GM18507 (cell line): ENCODE measurements around the gene GRAMD4.
"Not testable (repeated sequence)": the region's sequence is repeated elsewhere in the genome, so short reads cannot be mapped to it uniquely, and the experiment has no call there.

Source experiments
- DNase-seq: peaks from one replicate; pipeline ENCODE4 v3.0.0; 2011; ENCODE audit warnings: low read depth; ENCODE audit not compliant: insufficient read length; ENCODE audit errors: extremely low spot score
- FAIRE-seq: peaks from 2 replicates; lab custom pipeline; 2011; peaks lifted over from hg19 to GRCh38; lab: Jason Lieb, UNC

GRAMD4 gene

GRCh38 chr22:46617207-46617985 lies 2.8 kb upstream of the GRAMD4 start:
- no peak for FAIRE-seq
- DNase-seq, result no peak

DNA sequence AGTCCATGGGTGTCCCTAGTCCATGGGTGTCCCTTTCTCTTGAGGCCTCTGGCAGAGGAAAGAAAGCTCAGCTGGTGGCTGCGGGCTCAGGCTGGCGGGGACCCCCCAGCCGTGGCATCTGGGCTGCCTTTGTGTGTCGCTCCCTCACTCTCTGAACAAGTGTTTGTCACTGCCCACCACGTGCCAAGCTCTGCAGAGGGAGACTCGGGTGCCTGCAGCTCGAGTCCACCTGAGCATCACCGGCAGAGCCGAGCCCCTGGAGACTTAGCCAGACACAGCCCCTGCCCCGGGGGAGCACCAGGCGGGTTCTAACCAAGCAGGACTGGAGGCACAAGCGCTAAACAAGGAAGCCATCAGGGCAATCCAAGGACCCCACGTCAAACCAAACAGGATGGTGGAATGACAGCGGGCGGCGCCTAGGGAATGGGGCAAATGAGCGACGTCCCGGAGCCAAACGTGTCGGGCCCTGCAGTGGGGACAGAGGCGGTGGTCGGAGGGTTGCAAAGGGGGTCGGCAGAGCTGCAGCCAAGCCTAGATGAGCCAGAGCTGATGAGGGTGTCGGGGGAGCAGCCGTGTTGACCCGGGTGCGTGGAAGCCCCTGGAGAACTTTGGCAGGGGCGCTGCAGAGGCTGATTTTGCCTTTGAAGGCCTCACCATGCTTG lies 2.1 kb upstream of the GRAMD4 start:
- FAIRE-seq, result no peak
- no peak for DNase-seq

- DNase-seq, result no peak
These were observed 1.5 kb upstream of the GRAMD4 start for GRCh38 chr22:46618667-46619066.

GRCh38 chr22:46619240-46619829 lies 851 bp upstream of the GRAMD4 start:
- FAIRE-seq (no peak), DNase-seq (no peak)

More at GRCh38 chr22:46618667-46619066, 1.5 kb upstream of the GRAMD4 start:
- no peak for FAIRE-seq

DNA sequence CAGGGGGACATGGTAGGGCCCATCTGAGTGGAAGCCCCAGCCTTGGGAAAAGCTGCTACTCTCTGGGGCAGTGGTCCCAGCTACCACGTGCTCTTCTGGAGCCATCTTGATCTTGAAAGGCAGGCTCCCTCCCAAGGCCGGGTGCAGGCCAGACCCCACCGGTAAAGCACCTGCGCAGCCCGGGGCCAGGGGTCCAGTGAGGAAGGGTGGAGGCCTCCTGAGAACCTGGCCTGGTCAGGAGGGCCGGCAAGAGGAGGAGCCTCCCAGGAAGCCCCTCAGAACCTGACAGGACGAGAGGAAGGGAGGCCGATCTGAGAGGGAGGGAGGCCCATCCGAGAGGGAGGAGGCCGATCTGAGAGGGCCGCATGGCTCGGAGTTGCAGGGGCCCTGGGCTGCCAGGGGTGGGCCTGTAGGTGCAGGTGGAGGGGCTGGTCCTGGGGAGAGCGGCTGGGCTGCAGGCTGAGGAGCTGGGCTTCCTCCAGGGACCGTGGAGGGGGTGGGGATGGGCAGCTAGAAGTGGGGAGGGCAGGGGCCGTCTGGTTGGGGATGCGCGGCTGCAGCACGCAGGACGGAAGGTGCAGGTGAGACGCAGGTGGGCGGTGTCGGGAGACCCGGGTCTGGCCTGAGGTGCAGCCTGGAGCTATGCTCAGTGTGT lies 529 bp downstream of the GRAMD4 start:
- DNase-seq (no peak), FAIRE-seq (no peak)

DNA sequence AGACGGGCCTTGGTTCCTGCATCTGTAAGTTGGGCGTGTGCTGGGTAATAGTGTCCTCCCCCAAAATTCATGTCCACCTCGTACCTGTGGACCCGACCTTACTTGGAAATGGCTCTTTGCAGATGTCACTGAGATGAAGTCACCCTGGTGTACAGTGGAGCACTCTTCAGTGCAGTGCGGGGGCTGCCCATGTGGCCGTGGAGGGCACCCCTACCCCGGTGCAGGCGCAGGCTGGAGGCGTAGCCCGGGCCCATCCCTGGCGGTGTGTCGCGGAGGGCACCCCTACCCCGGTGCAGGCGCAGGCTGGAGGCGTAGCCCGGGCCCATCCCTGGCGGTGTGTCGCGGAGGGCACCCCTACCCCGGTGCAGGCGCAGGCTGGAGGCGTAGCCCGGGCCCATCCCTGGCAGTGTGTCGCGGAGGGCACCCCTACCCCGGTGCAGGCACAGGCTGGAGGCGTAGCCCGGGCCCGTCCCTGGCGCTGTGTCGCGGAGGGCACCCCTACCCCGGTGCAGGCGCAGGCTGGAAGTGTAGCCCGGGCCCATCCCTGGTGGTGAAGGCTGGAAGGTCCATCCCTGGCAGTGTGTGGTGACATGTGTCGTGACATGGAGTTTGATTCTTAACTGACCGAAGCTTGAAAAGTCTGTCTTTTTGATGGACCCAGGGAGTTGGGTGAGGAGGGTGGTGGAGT lies 1.2 kb downstream of the GRAMD4 start:
- not testable (repeated sequence) for DNase-seq

DNA sequence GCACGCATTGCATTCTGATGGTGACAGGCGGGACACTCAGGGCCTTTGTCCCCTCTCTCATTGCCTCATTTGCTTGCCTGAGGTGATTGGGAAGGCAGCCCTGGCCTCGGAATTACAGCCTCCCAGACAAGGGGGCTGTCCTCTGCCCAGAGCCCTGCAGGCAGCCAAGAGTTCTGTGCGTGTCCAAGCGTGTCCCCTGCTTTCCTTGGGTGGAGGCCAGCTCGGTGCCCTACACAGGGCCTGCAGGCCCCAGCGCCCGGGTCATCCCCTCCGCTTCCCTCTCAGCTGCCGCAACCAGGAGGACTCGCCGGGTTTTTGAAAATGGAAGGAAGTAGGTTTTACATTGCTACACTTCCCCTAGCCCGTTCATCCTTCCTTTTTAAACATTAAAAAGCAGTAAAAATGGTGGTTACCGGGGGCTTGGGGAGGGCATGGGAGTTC lies 1.9 kb downstream of the GRAMD4 start:
- no peak for DNase-seq
- no peak for FAIRE-seq

More for the DNA sequence above, 1.2 kb downstream of the GRAMD4 start:
- FAIRE-seq, result not testable (repeated sequence)

DNA sequence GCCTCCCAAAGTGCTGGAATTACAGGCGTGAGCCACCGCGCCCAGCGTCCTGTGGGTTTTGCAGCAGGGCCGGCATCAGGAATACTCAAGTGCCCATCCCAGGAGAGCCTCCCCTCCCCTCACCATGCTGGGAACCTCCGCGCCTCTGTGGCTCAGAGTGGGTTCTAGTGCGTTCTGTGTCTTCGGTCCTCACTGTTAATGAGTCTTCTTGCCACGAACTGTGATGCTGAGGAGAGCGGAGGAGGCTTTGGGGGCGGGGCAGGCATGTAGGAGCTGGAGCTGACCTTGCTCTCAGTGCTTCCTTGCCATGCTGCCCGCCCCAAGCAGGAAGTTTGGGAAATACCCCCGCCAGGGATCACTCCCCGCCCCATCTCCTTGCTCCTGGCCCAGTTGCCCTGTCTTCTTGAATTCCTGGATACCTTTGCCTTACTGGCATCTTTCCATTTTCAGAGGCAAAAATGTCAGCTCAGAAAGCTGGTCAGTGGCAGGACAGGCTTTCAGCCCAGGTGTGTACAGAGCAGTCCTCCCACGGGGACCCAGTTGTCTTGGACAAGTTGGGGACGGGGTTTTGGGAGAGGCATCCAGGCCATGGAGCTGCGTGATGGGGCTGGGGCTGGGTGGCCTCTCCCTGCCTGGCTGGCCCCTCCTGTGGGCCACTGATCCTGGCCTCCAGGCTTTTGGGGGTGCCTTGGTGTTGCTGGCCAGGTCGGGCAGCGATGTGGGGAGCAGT lies 5.1 kb downstream of the GRAMD4 start:
- no peak for FAIRE-seq

GRCh38 chr22:46625843-46626349 lies 5.7 kb downstream of the GRAMD4 start:
- DNase-seq, result no peak
- FAIRE-seq, result no peak

More for the DNA sequence above, 5.1 kb downstream of the GRAMD4 start:
- DNase-seq, result no peak

DNA sequence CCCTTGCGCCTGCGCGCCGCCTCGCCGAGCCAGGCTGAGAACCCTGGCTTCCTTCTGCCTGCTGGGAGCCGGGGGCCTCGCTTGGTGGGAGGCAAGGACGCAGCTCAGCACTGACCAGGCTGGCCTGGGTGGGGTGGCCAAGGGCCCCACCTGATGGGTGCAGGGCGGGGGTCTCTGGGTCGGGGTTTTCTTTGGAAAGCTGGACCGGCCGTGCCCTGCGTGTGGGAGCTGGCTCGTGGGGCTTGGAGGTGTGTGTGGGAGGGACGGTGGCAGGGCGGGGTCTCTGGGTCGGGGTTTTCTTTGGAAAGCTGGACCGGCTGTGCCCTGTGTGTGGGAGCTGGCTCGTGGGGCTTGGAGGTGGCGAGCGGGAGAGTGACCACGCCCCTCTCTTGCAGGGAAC lies 6.2 kb downstream of the GRAMD4 start:
- no peak for DNase-seq
- no peak for FAIRE-seq

GRCh38 chr22:46626911-46627805 lies 7.0 kb downstream of the GRAMD4 start:
- no peak for FAIRE-seq
- no peak for DNase-seq

GRCh38 chr22:46627806-46628482 lies 7.8 kb downstream of the GRAMD4 start:
- FAIRE-seq (no peak), DNase-seq (no peak)

DNA sequence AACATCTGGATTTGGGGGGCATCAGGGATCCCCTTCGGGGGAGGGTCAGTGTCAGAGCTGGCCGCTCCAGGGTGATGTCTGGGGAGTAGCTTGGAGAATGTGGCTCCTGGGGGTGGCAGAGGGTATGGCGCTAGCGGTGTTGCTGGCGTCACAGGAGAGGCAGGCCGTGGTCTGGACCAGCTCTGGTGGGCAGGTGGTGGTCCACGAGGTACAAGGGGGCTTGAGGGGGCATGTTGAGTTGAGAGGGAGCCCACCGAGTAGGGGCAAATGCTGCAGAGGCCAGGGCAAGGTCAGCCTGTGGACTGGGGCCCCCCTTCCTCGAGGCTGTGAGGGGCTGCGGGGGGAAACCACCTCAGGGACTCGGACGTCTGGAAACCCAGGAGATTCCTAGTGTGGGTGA lies 8.6 kb downstream of the GRAMD4 start:
- FAIRE-seq (no peak), DNase-seq (no peak)

GRCh38 chr22:46629291-46629690 lies 9.1 kb downstream of the GRAMD4 start:
- FAIRE-seq (no peak), DNase-seq (no peak)

DNA sequence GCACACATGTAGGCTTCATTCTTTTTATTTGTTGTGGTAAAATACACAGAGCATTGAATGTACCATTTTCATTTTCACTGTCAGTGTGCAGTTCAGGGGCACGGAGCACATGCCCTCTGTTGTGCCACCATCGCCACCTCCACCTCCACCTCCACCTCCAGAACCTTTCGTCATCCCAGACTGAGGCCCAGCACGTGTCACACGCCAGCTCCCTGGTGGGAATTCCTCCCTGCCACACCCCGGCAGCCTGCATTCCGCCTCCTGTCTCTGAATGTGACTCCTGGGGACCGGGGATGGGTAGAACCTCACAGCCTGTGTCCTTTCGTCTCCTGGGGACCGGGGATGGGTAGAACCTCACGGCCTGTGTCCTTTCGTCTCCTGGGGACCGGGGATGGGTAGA lies 10.9 kb downstream of the GRAMD4 start:
- FAIRE-seq, result no peak
- DNase-seq, result no peak

DNA sequence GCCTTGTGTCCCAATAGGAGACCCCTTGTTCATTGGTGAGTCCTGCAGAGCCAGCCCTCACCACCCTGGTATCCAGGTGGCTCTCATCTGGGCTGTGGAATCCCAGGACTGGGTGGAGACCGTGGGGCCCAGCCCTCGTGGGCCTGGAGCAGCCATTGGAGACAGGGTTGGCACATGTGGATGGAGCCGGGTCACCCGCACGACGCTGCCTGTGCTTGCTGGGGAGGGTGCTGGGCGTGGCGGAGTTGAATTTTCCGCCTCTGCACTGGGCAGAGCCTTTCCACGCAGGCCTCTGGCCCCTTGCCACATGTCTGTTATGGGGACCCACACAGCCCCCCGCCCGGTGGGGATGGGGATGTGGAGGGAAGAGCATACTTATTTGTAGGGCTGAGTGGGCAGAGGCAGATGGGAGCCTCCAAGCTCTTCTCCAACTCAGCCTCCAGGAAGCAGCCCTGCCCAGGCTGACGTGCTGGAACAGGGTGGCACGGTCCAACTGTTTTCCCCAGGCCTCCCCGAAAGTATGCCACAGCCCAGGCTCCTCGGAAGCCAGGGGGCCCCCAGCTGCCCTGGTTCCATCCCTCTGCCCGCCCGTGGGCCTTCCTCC lies 12.6 kb downstream of the GRAMD4 start:
- FAIRE-seq (no peak), DNase-seq (no peak)

DNA sequence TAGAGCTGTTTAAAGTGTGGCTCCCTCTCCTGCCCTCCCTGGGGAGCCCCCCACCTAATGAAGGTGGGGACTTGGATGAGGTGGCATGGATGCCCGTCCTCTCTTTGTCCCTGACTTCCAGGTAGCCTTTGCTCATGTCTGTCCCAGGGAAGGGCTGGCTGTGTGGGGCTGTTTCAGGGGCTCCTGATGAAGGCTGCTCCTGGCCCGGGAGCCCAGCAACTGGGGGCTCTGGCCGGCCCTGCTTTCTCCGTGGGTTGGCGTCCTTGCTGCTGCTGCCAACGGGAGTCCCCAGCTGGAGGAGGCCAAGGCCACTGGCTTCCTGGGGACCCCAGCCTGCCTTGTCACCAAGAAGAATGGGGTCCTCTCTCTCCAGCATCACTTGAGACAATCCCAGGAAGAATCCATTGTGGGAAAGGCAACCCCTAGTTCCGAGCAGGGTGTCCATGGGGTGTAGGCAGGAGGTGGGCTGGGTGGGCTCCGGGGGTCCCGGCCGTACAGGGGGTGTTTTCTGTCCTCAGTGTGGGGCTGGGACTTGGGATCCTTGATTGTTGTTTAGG lies 13.2 kb downstream of the GRAMD4 start:
- no peak for DNase-seq
- FAIRE-seq, result no peak
